K562 (cell line): Measurements from ENCODE around the gene CCDC117. TPM values are rescaled to one million over a fixed set of nuclear protein-coding genes. Genes with fewer than 3 reads are reported as not detected.

Experiments used
- ATAC-seq: fragments of 200-7000 bp; cut with Tn5 transposase; 3 replicates; pipeline ENCODE4 v1.9.1; 2020; ENCODE audit warnings: moderate library complexity
- BruUV-seq: library from RNA; stranded (reverse); fragments of 400-500 nt; replicated peaks from 2 replicates; lab custom pipeline; 2021; lab: Mats Ljungman, UMichigan
- CTCF ChIA-PET: fragments of 300-600 bp; formaldehyde crosslinking; extraction: SDS; loops from one replicate; lab custom pipeline; 2021; ENCODE audit warnings: low intra/inter-chr PET ratio; lab: Yijun Ruan, JAX
- POLR2A ChIA-PET: fragments of 300-600, 350-650 bp; sonication (Branson Sonifier 250); formaldehyde crosslinking; extraction: SDS; loops from one replicate; lab custom pipeline; 2021; ENCODE audit warnings: antibody characterized with exemption, inconsistent platforms; lab: Yijun Ruan, JAX
- DNase-seq, 4 experiments: peaks; one replicate each; pipeline versions ENCODE4 v3.0.0 to v3.0.0-alpha.2; 2011 to 2018; ENCODE audit warnings: low spot score in 3 of 4, mixed read lengths in 3 of 4; ENCODE audit errors: extremely low read depth in 1 of 4
- FAIRE-seq: peaks from 2 replicates; lab custom pipeline; 2011; peaks lifted over from hg19 to GRCh38; lab: Jason Lieb, UNC
- H2AFZ ChIP-seq: 2 replicates; pipeline ENCODE4 v1.6.0; 2011; ENCODE audit warnings: low read depth, low read length, control low read depth, inconsistent platforms
- H3K27ac ChIP-seq: fragments of 200-600 bp; 3 replicates; pipeline ENCODE4 v1.8.0; 2011; ENCODE audit warnings: low read depth, mild to moderate bottlenecking, control low read depth, inconsistent platforms, low read length, moderate library complexity, mixed read lengths; ENCODE audit errors: extremely low read depth
- H3K27me3 ChIP-seq, 2 experiments: fragments of 300-600 bp in 1 of 2; 2 replicates in 1 of 2; 3 replicates in 1 of 2; pipeline versions ENCODE4 v1.6.0 to v1.8.0; 2011; ENCODE audit warnings: inconsistent platforms in 2 of 2, low read length in 2 of 2, mild to moderate bottlenecking in 1 of 2, mixed read lengths in 1 of 2, moderate library complexity in 1 of 2; ENCODE audit not compliant: control insufficient read depth in 2 of 2, insufficient read depth in 2 of 2
- H3K36me3 ChIP-seq: fragments of 300-600 bp; 3 replicates; pipeline ENCODE4 v1.8.0; 2011; ENCODE audit warnings: mild to moderate bottlenecking, low read length, inconsistent platforms; ENCODE audit not compliant: control insufficient read depth, insufficient read depth
- H3K4me1 ChIP-seq, 2 experiments: fragments of 200-600 bp in 1 of 2; replicated peaks in 1 of 2; 2 replicates in 1 of 2; 3 replicates in 1 of 2; pipeline versions ENCODE4 v1.5.1 to v1.8.0; 2011; ENCODE audit warnings: inconsistent platforms in 2 of 2, low read length in 2 of 2, mild to moderate bottlenecking in 1 of 2, mixed read lengths in 1 of 2, moderate library complexity in 1 of 2; ENCODE audit not compliant: control insufficient read depth in 2 of 2, insufficient read depth in 2 of 2
- H3K4me2 ChIP-seq: 2 replicates; pipeline ENCODE4 v1.6.1; 2011; ENCODE audit warnings: low read length, control low read depth, inconsistent platforms, mixed read lengths; ENCODE audit not compliant: insufficient read depth
- H3K4me3 ChIP-seq: fragments of 200-600 bp; sonication (generic), shearing (Covaris generic); 2 replicates; pipeline ENCODE4 v1.5.1; 2016; ENCODE audit warnings: control low read depth, inconsistent platforms
- H3K79me2 ChIP-seq: fragments of 200-600 bp; 3 replicates; pipeline ENCODE4 v1.8.0; 2011; ENCODE audit warnings: low read length, inconsistent platforms; ENCODE audit not compliant: control insufficient read depth, insufficient read depth
- H3K9ac ChIP-seq, 2 experiments: 2 replicates each; pipeline versions ENCODE4 v1.6.0 to v1.6.1; 2011; ENCODE audit warnings: low read depth in 2 of 2, low read length in 2 of 2, control low read depth in 1 of 2, inconsistent platforms in 1 of 2, mild to moderate bottlenecking in 1 of 2, mixed read lengths in 1 of 2; ENCODE audit not compliant: insufficient read depth in 1 of 2
- H3K9me1 ChIP-seq: one replicate; pipeline ENCODE4 v1.6.0; 2011; ENCODE audit warnings: inconsistent platforms, mild to moderate bottlenecking, low read length, moderate library complexity; ENCODE audit not compliant: control insufficient read depth, insufficient read depth
- H3K9me3 ChIP-seq: replicated peaks from 2 replicates; pipeline ENCODE4 v1.5.1; 2011; ENCODE audit warnings: low read depth, low read length, inconsistent platforms; ENCODE audit not compliant: control insufficient read depth, insufficient read depth
- H4K20me1 ChIP-seq: replicated peaks from 2 replicates; pipeline ENCODE4 v1.6.1; 2011; ENCODE audit warnings: low read length, inconsistent platforms, mixed read lengths; ENCODE audit not compliant: control insufficient read depth, insufficient read depth
- EP300 ChIP-seq: IDR thresholded peaks from 2 replicates; pipeline ENCODE4 v1.6.1; 2012; ENCODE audit warnings: low read length, improper control_type of control experiment
- L3MBTL2 ChIP-seq: fragments of 450-650 bp; IDR thresholded peaks from 2 replicates; pipeline ENCODE4 v1.6.1; 2016; ENCODE audit warnings: mild to moderate bottlenecking, moderate library complexity
- SP1 ChIP-seq: sonication (generic); formaldehyde crosslinking; IDR thresholded peaks from 2 replicates; pipeline ENCODE4 v1.8.1; 2022; ENCODE audit warnings: mild to moderate bottlenecking, missing genetic modification reagents
- ZNF140 ChIP-seq: fragments of 250-450 bp; sonication (Bioruptor Pico); IDR thresholded peaks from 2 replicates; pipeline ENCODE4 v1.8.0; 2021; ENCODE audit warnings: moderate library complexity, mild to moderate bottlenecking, inconsistent platforms
- ZNF277 ChIP-seq: fragments of 250-450 bp; sonication (Bioruptor Pico); IDR thresholded peaks from 2 replicates; pipeline ENCODE4 v1.8.0; 2022; ENCODE audit warnings: inconsistent platforms, mild to moderate bottlenecking, moderate library complexity, borderline replicate concordance
- ZNF644 ChIP-seq: fragments of 200-800 bp; sonication (Bioruptor generic); IDR thresholded peaks from 2 replicates; pipeline ENCODE4 v1.6.1; 2016; ENCODE audit warnings: low read depth, missing genetic modification characterization, missing compliant biosample characterization
- WGBS: fragments of 100-300 bp; shearing (Covaris generic); methylation state at CpG from one replicate; pipeline ENCODE4 v1.1.6; 2016; ENCODE audit warnings: low coverage, mixed read lengths; ENCODE audit not compliant: insufficient coverage; ENCODE audit errors: missing lambda C conversion rate; 5-methylcytosine and 5-hydroxymethylcytosine counted together
- in situ Hi-C: fragments of 300-500 bp; cut with MboI; formaldehyde crosslinking; loops from 4 replicates; pipeline ENCODE4 v1.15.0; 2018; ENCODE audit warnings: inconsistent platforms, mixed read lengths
- intact Hi-C: fragments of 100-400 bp; cut with micrococcal nuclease; formaldehyde crosslinking; loops from 2 replicates; pipeline ENCODE4 v1.14.2; 2022
- polyA plus RNA-seq, 8 experiments: library from polyadenylated mRNA; depleted of rRNA in 4 of 8; stranded (reverse) in 5 of 8; unstranded in 3 of 8; fragments of >200 nt; fragmentation: Nextera tagmentation in 2 of 8; fragmentation: Illumina TruSeq in 1 of 8; extraction: Ambion mirVana in 2 of 8; extraction: Trizol in 1 of 8; gene quantifications; 2 replicates each; pipeline versions ENCODE4 v1.2.1 to v1.2.3, GENCODE V29; 2011 to 2014; ENCODE audit warnings: inconsistent platforms in 1 of 8, missing spikeins in 1 of 8
- total RNA-seq, 7 experiments: library from RNA; depleted of rRNA in 6 of 7; stranded (reverse); fragments of >200 nt in 6 of 7; fragmentation: Illumina TruSeq in 2 of 7; extraction: Trizol in 2 of 7; gene quantifications; 2 replicates each; pipeline versions ENCODE4 v1.2.1 to v1.2.3, GENCODE V29; 2011 to 2021; ENCODE audit warnings: low replicate concordance in 1 of 7

CCDC117 gene
- total and polyA plus RNA-seq, 9 of the 15 experiments (the other 6 are each of a cell fraction or from before 2014, with no cell fraction given) = 5.7 to 23.3 (median 15.8) TPM

- Histone ChIP-seq H3K4me3 (no peak overlapping the region), H3K9me3 (no peaks in the 10 kb centered on the region), H3K9me1 (no peaks in the 10 kb centered on the region), H3K9ac (no peak overlapping the region), H3K4me1 (no peaks in the 10 kb centered on the region), H4K20me1 (no peaks in the 10 kb centered on the region), H3K36me3 (peaks cover 59% of the 10 kb centered on the region; the same call in 2 of the 3 replicates), H3K79me2 (no peaks in the 10 kb centered on the region; the same call in 2 of the 3 replicates), H3K27me3 (no peaks in the 10 kb centered on the region), H2AFZ (no peak overlapping the region), H3K27ac (no peak overlapping the region), H3K4me2 (no peak overlapping the region)
- intact Hi-C loops (no loop called here), in situ Hi-C loops (no loop called here)
- CTCF ChIA-PET = no interaction called here
- no peak for FAIRE-seq
- 57% methylated on average over 1 of the region's 1 CpG for WGBS
- ATAC-seq = no peak
- BruUV-seq = no TSS peak
- no peak for DNase-seq
- POLR2A ChIA-PET = no interaction called here
- TF ChIP-seq EP300 = no peak
- no peak for TF ChIP-seq SP1 (CRISPR knock-in tag)
- TF ChIP-seq ZNF277 = no peak
- no peak for TF ChIP-seq ZNF140 (CRISPR knock-in tag)
- no peak for TF ChIP-seq L3MBTL2
- no peak for TF ChIP-seq ZNF644 (tag)
Measured at GRCh38 chr22:28728002-28728401, 44.5 kb upstream of the CCDC117 start.
